ENCODE measurements around the gene SEZ6L2. TPM values are rescaled to one million over a fixed set of nuclear protein-coding genes. Genes with fewer than 3 reads are reported as not detected.

SEZ6L2 gene
- total and polyA plus RNA-seq, 9 of the 15 experiments (the other 6 are each of a cell fraction or from before 2014, with no cell fraction given), result 0.10 to 2.1 (median 0.72) TPM

DNA sequence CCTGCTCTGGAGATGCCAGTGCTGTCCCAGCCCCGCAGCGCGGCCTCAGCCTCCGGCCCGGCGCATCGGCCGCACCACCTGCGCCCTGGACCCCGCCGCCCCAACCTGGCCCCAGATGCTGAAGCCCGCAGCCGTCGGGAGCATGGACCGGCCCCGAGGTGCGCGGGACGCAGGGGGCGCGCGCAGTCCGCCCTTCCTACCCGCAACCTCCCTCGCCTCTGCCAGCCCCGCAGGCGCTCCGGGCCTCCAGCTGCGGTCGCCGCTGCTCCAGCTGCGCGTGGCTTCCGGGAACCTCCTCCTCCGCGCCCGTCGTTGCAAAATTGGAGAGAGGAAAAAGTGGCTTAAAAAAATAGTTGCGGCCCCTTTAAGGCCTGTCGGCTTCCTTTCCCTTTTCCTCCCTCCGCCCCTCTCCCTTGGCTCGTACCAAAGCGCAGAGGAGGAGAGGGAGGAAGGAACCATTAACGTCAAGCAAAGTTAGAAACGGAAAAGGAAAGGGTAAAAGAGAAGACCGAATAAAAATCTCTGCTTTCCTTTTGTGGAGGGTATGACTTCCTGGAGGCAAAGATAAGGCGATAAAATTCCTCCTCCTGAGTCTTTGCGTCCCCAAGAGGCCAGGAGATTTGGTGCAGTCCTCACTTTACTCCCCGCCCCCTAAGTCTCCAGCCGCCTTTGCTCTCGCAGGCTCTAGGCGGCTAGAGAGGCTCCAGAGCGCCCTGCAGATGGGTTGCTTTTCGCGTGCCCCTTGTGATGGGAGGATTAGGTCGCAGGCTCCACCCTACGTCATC, 36.3 kb downstream of the SEZ6L2 start, which contains the start of gene CDIPT (continued):
- TF ChIP-seq, protein P1, sequence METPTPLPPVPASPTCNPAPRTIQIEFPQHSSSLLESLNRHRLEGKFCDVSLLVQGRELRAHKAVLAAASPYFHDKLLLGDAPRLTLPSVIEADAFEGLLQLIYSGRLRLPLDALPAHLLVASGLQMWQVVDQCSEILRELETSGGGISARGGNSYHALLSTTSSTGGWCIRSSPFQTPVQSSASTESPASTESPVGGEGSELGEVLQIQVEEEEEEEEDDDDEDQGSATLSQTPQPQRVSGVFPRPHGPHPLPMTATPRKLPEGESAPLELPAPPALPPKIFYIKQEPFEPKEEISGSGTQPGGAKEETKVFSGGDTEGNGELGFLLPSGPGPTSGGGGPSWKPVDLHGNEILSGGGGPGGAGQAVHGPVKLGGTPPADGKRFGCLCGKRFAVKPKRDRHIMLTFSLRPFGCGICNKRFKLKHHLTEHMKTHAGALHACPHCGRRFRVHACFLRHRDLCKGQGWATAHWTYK (CRISPR knock-in tag; IDR thresholded peaks at IDR 0.05), result no peak
- TF ChIP-seq CHD4 (IDR thresholded peaks at IDR 0.05; ENCODE audit: insufficient read depth, insufficient replicate concordance, low read depth, low read length, poor library complexity, severe bottlenecking) (peak; percentile 47), HIVEP1 (CRISPR knock-in tag; IDR thresholded peaks at IDR 0.05) (no peak), ZNF232 (CRISPR knock-in tag; IDR thresholded peaks at IDR 0.05) (no peak), BDP1 (IDR thresholded peaks at IDR 0.05; ENCODE audit: insufficient read depth, insufficient read length) (no peak), GTF2E2 (tag; IDR thresholded peaks at IDR 0.05) (peak; percentile 38; the same call in 1 of the 2 replicates), CBFA2T3 (IDR thresholded peaks at IDR 0.05) (peak; percentile 51), BACH1 (tag; IDR thresholded peaks at IDR 0.05) (no peak), HDAC8 (tag; IDR thresholded peaks at IDR 0.05) (no peak), EZH2 (IDR thresholded peaks at IDR 0.05; ENCODE audit: borderline replicate concordance, low read depth, low read length) (no peak), ZKSCAN8 (CRISPR knock-in tag; IDR thresholded peaks at IDR 0.05) (no peak)
- TF ChIP-seq, protein P2, sequence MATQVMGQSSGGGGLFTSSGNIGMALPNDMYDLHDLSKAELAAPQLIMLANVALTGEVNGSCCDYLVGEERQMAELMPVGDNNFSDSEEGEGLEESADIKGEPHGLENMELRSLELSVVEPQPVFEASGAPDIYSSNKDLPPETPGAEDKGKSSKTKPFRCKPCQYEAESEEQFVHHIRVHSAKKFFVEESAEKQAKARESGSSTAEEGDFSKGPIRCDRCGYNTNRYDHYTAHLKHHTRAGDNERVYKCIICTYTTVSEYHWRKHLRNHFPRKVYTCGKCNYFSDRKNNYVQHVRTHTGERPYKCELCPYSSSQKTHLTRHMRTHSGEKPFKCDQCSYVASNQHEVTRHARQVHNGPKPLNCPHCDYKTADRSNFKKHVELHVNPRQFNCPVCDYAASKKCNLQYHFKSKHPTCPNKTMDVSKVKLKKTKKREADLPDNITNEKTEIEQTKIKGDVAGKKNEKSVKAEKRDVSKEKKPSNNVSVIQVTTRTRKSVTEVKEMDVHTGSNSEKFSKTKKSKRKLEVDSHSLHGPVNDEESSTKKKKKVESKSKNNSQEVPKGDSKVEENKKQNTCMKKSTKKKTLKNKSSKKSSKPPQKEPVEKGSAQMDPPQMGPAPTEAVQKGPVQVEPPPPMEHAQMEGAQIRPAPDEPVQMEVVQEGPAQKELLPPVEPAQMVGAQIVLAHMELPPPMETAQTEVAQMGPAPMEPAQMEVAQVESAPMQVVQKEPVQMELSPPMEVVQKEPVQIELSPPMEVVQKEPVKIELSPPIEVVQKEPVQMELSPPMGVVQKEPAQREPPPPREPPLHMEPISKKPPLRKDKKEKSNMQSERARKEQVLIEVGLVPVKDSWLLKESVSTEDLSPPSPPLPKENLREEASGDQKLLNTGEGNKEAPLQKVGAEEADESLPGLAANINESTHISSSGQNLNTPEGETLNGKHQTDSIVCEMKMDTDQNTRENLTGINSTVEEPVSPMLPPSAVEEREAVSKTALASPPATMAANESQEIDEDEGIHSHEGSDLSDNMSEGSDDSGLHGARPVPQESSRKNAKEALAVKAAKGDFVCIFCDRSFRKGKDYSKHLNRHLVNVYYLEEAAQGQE (IDR thresholded peaks at IDR 0.05; ENCODE audit: borderline replicate concordance), result peak; percentile 65
- TF ChIP-seq, protein P2 (CRISPR knock-in tag; IDR thresholded peaks at IDR 0.05; ENCODE audit: low read depth), result no peak
- TF ChIP-seq, protein P3, sequence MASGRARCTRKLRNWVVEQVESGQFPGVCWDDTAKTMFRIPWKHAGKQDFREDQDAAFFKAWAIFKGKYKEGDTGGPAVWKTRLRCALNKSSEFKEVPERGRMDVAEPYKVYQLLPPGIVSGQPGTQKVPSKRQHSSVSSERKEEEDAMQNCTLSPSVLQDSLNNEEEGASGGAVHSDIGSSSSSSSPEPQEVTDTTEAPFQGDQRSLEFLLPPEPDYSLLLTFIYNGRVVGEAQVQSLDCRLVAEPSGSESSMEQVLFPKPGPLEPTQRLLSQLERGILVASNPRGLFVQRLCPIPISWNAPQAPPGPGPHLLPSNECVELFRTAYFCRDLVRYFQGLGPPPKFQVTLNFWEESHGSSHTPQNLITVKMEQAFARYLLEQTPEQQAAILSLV (tag; IDR thresholded peaks at IDR 0.05), result no peak
- TF ChIP-seq, protein P4, sequence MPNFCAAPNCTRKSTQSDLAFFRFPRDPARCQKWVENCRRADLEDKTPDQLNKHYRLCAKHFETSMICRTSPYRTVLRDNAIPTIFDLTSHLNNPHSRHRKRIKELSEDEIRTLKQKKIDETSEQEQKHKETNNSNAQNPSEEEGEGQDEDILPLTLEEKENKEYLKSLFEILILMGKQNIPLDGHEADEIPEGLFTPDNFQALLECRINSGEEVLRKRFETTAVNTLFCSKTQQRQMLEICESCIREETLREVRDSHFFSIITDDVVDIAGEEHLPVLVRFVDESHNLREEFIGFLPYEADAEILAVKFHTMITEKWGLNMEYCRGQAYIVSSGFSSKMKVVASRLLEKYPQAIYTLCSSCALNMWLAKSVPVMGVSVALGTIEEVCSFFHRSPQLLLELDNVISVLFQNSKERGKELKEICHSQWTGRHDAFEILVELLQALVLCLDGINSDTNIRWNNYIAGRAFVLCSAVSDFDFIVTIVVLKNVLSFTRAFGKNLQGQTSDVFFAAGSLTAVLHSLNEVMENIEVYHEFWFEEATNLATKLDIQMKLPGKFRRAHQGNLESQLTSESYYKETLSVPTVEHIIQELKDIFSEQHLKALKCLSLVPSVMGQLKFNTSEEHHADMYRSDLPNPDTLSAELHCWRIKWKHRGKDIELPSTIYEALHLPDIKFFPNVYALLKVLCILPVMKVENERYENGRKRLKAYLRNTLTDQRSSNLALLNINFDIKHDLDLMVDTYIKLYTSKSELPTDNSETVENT (CRISPR knock-in tag; IDR thresholded peaks at IDR 0.05), result peak; percentile 99

All from K562 (cell line).